Measurements from ENCODE around the gene AP2S1.
"Not testable (repeated sequence)": the region's sequence is repeated elsewhere in the genome, so short reads cannot be mapped to it uniquely, and the experiment has no call there.

Gene AP2S1

GRCh38 chr19:46815833-46816627, 34.6 kb downstream of the AP2S1 start:
- in situ Hi-C loops (cut with MboI; ENCODE audit: low pct_unique_long_range_greater_than_20kb, low sequenced_read_pairs), result no loop called here
- no peak for DNase-seq

- DNase-seq, result no peak
- in situ Hi-C loops (cut with MboI; ENCODE audit: low pct_unique_long_range_greater_than_20kb, low sequenced_read_pairs), result no loop called here
These were observed 36.7 kb downstream of the AP2S1 start for GRCh38 chr19:46813839-46814358.

- in situ Hi-C loops (cut with MboI; ENCODE audit: low pct_unique_long_range_greater_than_20kb, low sequenced_read_pairs), result no loop called here
- DNase-seq, result no peak
These were observed 37.4 kb downstream of the AP2S1 start for GRCh38 chr19:46812977-46813838.

DNA sequence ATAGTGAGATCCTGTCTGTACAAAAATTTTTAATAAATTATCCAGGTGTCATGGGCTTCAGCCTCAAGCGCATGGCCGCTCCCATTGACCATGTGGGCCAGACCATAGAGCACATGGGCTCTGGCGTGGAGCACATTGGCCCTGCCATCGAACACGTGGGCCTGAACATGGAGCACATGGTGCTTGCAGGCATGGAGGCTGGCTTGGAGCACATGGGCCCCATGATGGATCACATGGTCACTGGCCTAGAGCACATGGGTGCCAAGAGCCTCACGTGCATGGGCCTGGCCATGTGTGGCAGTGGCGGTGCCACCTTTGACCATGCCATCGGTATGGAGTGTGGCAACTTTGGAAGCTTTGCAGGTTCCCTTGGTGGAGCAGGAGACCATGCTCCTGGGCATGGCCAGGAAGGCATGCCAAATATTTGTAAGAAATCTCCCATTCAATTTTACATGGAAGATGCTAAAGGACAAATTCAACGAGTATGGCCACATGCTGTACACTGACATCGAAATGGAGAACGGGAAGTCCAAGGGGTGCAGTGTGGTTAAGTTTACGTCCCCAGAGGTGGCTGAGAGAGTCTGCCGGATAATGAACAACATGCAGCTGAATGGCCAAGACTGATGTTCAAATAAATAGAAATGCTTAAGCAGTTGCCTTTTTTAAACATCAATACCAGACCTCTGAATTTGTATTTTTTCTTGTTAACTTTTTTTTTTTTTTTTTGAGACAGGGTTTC, 40.9 kb downstream of the AP2S1 start:
- no peak for DNase-seq
- in situ Hi-C loops (cut with MboI; ENCODE audit: low pct_unique_long_range_greater_than_20kb, low sequenced_read_pairs), result no loop called here

GRCh38 chr19:46806656-46807055, 44.0 kb downstream of the AP2S1 start:
- in situ Hi-C loops (cut with MboI; ENCODE audit: low pct_unique_long_range_greater_than_20kb, low sequenced_read_pairs), result no loop called here
- no peak for DNase-seq

DNA sequence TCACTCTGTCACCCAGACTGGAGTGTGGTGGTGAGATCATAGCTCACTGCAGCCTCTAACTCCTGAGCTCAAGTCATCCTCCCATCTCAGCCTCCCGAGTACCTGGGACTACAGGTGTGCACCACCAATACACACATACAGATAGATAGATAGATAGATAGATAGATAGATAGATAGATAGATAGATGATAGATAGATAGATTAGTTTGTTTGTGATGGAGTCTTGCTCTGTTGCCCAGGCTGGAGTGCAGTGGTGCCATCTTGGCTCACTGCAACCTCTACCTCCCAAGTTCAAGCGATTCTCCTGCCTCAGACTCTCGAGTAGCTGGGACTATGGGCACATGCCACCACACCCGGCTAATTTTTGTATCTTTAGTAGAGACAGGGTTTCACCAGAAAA, 46.2 kb downstream of the AP2S1 start:
- in situ Hi-C loops (cut with MboI; ENCODE audit: low pct_unique_long_range_greater_than_20kb, low sequenced_read_pairs); DNase-seq: not testable (repeated sequence)

- DNase-seq, result no peak
- in situ Hi-C loops (cut with MboI; ENCODE audit: low pct_unique_long_range_greater_than_20kb, low sequenced_read_pairs), result no loop called here
These were observed 47.1 kb downstream of the AP2S1 start for GRCh38 chr19:46803555-46803954.

DNA sequence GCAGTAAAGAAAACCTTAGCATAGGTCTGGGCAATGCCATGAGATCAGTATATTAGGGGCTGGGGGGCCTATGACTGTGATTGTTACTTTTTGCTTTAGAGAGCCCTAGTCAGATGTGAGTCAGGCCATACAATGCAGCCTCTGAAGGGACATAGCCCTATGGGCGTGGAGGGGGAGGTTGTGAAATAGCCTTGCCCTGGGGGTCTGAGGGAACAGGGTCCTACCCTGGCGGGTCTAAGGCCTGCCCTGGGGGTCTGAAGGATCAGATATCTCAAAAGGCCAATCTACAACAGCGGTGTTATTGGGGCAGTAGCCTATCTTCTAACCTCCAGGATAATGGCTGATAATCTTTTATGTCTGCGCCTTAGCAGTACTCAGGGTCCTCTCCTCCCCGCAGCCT, 48.5 kb downstream of the AP2S1 start:
- no peak for DNase-seq

GRCh38 chr19:46798713-46799112, 51.9 kb downstream of the AP2S1 start:
- in situ Hi-C loops (cut with MboI; ENCODE audit: low pct_unique_long_range_greater_than_20kb, low sequenced_read_pairs), result no loop called here
- DNase-seq, result no peak

More for the DNA sequence above, 48.5 kb downstream of the AP2S1 start:
- in situ Hi-C loops (cut with MboI; ENCODE audit: low pct_unique_long_range_greater_than_20kb, low sequenced_read_pairs), result no loop called here

DNA sequence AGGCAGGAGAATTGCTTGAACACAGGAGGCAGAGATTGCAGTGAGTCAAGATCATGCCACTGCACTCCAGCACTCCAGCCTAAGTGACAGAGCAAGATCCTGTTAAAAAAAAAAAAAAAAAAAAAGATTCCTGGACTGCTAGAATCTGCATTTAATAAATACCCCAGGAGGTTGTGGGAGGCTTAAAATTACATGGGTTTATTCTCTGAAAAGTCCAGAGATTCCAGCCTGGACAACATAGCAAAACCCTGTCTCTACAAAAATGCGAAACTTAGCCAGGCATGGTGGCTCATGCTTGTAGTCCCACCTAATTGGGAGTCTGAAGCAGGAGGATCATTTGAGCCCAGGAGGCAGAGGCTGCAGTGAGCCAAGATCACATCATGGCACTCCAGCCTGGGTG, 52.8 kb downstream of the AP2S1 start:
- no peak for DNase-seq
- in situ Hi-C loops (cut with MboI; ENCODE audit: low pct_unique_long_range_greater_than_20kb, low sequenced_read_pairs), result no loop called here

DNA sequence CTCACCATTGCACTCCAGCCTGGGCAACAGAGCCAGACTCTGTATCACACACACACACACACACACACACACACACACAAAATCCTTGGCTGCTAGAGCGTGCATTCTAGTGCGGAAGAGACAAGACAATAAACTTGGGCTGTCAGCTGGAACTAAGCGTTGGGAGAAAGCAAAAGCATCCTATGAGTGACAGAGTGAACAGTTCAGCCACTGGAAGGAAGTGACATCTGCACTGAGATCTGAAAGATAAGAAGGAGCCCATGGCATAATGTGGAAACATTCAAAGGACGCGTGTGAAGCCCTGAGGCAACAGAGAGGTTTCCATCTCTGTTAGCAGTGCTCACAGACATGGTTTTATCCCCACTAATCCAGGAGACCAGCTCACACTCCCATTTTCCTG, 58.7 kb downstream of the AP2S1 start:
- in situ Hi-C loops (cut with MboI; ENCODE audit: low pct_unique_long_range_greater_than_20kb, low sequenced_read_pairs), result no loop called here
- DNase-seq, result peak; percentile 92

GRCh38 chr19:46789371-46789770, 61.3 kb downstream of the AP2S1 start:
- in situ Hi-C loops (cut with MboI; ENCODE audit: low pct_unique_long_range_greater_than_20kb, low sequenced_read_pairs), result no loop called here
- DNase-seq, result no peak

- in situ Hi-C loops (cut with MboI; ENCODE audit: low pct_unique_long_range_greater_than_20kb, low sequenced_read_pairs), result no loop called here
These were observed 61.7 kb downstream of the AP2S1 start for GRCh38 chr19:46788968-46789338.

DNA sequence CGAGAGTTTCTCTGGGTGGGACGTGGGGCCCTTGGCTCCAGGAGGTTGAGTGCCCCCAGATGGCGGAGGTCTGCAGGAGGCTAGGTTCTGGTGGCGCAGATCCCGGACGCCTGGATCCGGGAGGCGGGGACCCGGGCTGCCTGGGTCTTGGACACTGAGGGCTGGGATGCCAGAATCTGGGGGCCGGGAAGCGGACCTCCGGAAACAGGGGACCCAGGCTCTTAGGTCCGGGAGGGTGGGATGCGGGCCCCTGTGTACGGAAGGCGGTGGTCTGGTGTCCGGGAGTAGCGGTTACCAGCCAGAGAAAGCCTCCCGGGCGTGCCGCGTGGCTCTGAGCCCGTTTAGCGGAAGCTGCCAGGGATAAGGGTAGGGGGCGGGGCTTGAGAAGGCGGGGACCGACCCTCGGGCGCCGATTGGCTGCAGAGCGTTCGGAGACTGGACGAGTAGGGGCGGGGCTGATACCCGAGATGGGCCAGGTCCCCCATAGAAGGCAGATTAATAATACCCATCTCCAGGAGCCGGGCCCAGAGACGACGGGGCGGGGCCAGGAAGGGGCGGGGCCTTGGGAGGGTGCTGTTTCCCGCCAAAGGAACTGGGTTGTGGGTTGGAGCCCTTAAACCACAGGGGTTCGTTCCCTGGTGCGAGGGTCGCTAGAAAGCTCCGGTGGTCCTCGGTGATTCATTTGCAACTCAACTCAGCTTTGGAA, 62.2 kb downstream of the AP2S1 start, which contains the start of gene SLC1A5:
TSS of gene SLC1A5 (minus strand) at position 333 of the 706 bp plus-strand sequence. CDS start 629 bp downstream, outside the sequence.
- DNase-seq, result peak; percentile 98
- in situ Hi-C loops (cut with MboI; ENCODE audit: low pct_unique_long_range_greater_than_20kb, low sequenced_read_pairs), result no loop called here

More at GRCh38 chr19:46788968-46789338, 61.7 kb downstream of the AP2S1 start:
- no peak for DNase-seq
